ENCODE measurements around the gene CERCAM.

DNA sequence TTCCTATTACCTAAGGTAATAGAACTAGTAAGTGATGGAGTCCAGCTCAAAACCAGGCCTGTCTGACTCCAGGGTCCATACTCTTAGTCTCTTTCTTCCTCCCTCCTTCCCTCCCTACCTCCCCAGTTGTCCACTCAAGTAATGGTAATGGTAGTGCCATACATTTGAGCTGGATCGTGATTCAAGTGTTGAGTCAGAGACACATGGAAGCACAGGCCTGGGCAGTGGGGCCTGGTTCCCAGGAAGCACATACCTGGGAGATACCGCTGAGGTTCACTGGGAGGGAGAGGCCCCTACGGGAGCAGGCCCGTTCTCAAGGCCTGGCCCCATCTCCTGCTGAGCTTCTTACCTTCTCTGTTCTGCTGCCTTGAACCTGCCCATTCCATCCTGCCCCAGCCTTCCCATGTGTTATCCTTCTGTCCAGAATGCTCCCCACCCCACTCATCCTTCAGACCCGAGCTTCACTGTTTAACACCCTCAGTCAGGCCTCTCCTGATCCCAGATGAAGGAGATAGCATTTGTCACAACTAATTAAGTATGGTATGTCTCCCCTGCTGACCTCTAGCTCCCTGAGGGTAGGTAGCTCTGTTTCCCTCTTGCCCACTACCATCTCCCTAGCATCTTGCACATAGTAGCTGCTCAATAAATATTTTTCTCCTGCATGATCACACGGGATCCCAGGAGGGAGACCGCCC, 35.7 kb upstream of the CERCAM start:
- no peak for TF ChIP-seq EZH2phosphoT487 (IDR thresholded peaks at IDR 0.05; ENCODE audit: insufficient read depth, low read depth)
- TF ChIP-seq EZH2 (IDR thresholded peaks at IDR 0.05; ENCODE audit: insufficient read depth, poor library complexity, severe bottlenecking), result no peak
